Activated CD4-positive, alpha-beta T cell treated with anti-CD3 and anti-CD28 coated beads for 36 hours (primary cell): Measurements from ENCODE around the gene PCNA. TPM values are rescaled to one million over a fixed set of nuclear protein-coding genes. Genes with fewer than 3 reads are reported as not detected.

Source experiments
- ATAC-seq: fragments of 200-7000 bp; cut with Tn5 transposase; one replicate; pipeline ENCODE4 v1.10.0; 2021; ENCODE audit warnings: mild to moderate bottlenecking, moderate library complexity
- CTCF ChIA-PET: fragments of 350-600 bp; sonication (Branson Sonifier 250); formaldehyde crosslinking; loops from one replicate; lab custom pipeline; 2021; ENCODE audit warnings: antibody characterized with exemption; lab: Charles Lee
- POLR2A ChIA-PET: fragments of 350-600 bp; sonication (Branson Sonifier 250); formaldehyde crosslinking; loops from one replicate; lab custom pipeline; 2021; ENCODE audit warnings: antibody characterized with exemption, inconsistent platforms; lab: Charles Lee
- DNase-seq: peaks from one replicate; pipeline ENCODE4 v3.0.0-alpha.2; 2020
- H3K27ac Mint-ChIP-seq: one replicate; pipeline ENCODE4 v1.8.0; 2021; ENCODE audit warnings: mixed read lengths
- H3K27me3 Mint-ChIP-seq: one replicate; pipeline ENCODE4 v1.8.0; 2021; ENCODE audit warnings: mixed read lengths
- H3K36me3 Mint-ChIP-seq: one replicate; pipeline ENCODE4 v1.8.0; 2021; ENCODE audit warnings: low read depth, mixed read lengths
- H3K4me1 Mint-ChIP-seq: one replicate; pipeline ENCODE4 v1.8.0; 2021; ENCODE audit warnings: mixed read lengths
- H3K4me3 Mint-ChIP-seq: one replicate; pipeline ENCODE4 v1.8.0; 2021; ENCODE audit warnings: mild to moderate bottlenecking, moderate library complexity, mixed read lengths
- H3K9me3 Mint-ChIP-seq: one replicate; pipeline ENCODE4 v1.8.0; 2021; ENCODE audit warnings: low read depth, mixed read lengths
- intact Hi-C, 2 experiments: fragments of 100-400 bp; cut with DNase I in 1 of 2; cut with micrococcal nuclease in 1 of 2; formaldehyde crosslinking; loops; one replicate each; pipeline versions ENCODE4 v1.14.2 to v1.15.1; 2022 to 2024; cut with DNase I, micrococcal nuclease
- total RNA-seq, 2 experiments: library from RNA; stranded (reverse); gene quantifications; one replicate each; pipeline ENCODE4 v1.2.3, GENCODE V29; 2021

The PCNA gene
- total RNA-seq, 2 experiments from 2014 or later, result 494 to 576 TPM

DNA sequence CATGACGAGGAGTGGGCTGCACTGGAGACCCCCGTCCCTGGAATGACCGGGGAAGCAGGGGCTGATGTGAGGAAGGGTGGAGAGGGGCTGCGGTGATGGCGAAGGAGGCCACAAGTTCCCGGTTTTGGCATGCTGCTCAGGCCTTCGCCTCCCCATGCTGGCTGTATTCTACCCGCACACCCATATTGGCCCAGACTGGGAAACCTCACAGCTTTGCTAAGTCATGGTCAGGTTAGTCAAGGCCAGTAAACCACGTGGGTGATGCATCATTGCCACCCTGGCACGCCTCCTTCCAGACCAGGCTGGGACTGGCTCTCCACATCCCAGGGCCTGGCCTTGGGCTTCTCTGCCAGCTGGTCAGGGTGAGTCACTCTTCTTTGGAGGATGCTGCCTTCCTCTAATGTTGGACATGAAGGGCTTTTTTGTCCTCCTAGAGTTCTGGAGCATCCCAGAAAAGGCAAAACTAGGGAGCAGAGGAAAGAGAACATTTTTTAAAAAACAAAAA is 53.8 kb downstream of the PCNA start:
- no peak overlapping the region for H3K27ac Mint-ChIP-seq
- no peaks in the 10 kb centered on the region for H3K4me1 Mint-ChIP-seq
- DNase-seq (peak; percentile 22), ATAC-seq (peak; percentile 53)
- ChIA-PET POLR2A (no interaction called here), CTCF (interaction anchor here (1.0 to 1.1 kb wide), 2 partner anchors 10 to 35 kb away, joined by 3 to 4 read pairs; no protein-coding TSS in a partner anchor)
- no peaks in the 10 kb centered on the region for H3K36me3 Mint-ChIP-seq
- intact Hi-C loops, result no loop called here
- H3K4me3 Mint-ChIP-seq, result no peak overlapping the region
- no peaks in the 10 kb centered on the region for H3K9me3 Mint-ChIP-seq
- no peaks in the 10 kb centered on the region for H3K27me3 Mint-ChIP-seq

DNA sequence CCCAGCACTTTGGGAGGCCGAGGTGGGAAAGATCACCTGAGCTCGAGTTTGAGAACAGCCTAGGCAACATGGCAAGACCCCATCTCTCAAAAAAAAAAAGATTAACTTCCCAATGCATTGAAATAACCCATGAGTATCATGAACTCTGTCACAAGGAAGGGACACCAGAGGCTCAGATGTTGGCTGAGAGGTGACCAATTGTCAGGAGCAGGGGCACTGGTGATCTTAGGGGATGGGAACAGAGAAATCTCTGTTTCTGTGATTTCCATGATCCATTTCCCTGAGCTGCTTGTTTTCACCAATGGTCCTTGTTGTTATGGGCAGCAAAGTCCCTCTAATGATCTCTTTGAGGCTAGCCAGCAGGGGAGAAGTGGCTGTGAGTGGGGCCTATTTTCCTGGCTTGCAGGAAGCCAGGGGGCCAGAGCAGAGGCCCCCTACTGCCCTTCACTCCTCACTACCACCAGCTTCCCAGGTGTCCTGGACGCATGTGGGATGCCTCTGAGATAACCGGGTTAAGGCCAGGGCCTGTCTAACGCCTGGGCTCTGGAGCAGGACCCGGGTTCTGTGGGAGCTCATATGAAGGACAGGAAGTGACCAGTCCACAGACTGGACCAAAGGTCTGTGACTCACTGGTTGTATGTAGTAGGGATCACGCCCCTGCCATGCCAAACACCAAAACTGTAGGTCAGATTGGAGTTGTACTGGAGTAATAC is 54.4 kb downstream of the PCNA start:
- POLR2A ChIA-PET, result no interaction called here
- Mint-ChIP-seq H3K9me3 (no peaks in the 10 kb centered on the region), H3K36me3 (no peaks in the 10 kb centered on the region), H3K4me3 (no peak overlapping the region), H3K27me3 (no peaks in the 10 kb centered on the region), H3K27ac (no peak overlapping the region), H3K4me1 (no peaks in the 10 kb centered on the region)
- CTCF ChIA-PET, result interaction anchor here (1.0 to 1.1 kb wide), 2 partner anchors 11 to 36 kb away, joined by 3 to 4 read pairs; no protein-coding TSS in a partner anchor
- intact Hi-C loops, result no loop called here
- ATAC-seq, result no peak
- no peak for DNase-seq

Other genes starting within 250 kb of the PCNA start
- gene SLC23A2, start 118.4 kb downstream of the PCNA start, total RNA-seq, result 10 to 100 TPM; 16.7 to 17.6 TPM
- 10 to 100 TPM; 63.7 to 66.3 TPM for gene TMEM230, start 6.9 kb downstream of the PCNA start, total RNA-seq
- 10 to 100 TPM; 34.3 to 41.3 TPM for gene CDS2, start 7.0 kb upstream of the PCNA start, total RNA-seq
- not detected for gene PROKR2, start 197.0 kb upstream of the PCNA start, total RNA-seq